ENCODE results near the gene IYD. TPM values are rescaled to one million over a fixed set of nuclear protein-coding genes. Genes with fewer than 3 reads are reported as not detected.

IYD gene
- polyA plus RNA-seq, 1 donor (not counting 4 experiments of a cell fraction or from before 2014, with no cell fraction given), result not detected

DNA sequence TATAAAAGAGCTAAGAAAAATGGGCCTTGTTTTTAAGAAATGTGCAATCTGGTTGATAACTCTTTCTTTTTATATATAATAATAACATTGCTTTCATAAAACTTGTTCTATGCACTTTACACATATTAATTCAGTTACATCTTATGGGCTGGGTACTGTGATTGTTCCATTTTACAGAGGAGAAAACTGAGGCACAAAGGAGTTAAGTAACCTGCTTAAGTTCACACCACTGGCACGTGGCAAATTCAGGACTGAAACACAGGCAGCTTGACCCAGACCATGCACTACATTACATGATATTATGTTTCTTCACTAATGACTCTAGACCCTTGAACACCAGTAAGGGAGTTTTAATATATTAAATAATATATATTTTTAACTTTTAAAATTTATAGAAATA is 15.4 kb upstream of the IYD start:
- H4K20me1 ChIP-seq (ENCODE audit: control insufficient read depth, extremely low read depth, insufficient read depth, low read length), result no peaks in the 10 kb centered on the region
- H3K9ac ChIP-seq (ENCODE audit: control insufficient read depth, extremely low read depth, insufficient read depth, low read length), result no peak overlapping the region
- H3K4me1 ChIP-seq (ENCODE audit: control insufficient read depth, extremely low read depth, insufficient read depth, low read length), result no peaks in the 10 kb centered on the region
- DNase-seq (ENCODE audit: low read depth, low spot score) (no peak), FAIRE-seq (no peak)
- H3K9me3 ChIP-seq (ENCODE audit: control insufficient read depth, low read depth, low read length), result no peaks in the 10 kb centered on the region
- dilution Hi-C loops (cut with MboI; ENCODE audit: extremely low pct_ligation_motif_present, low sequenced_read_pairs), result no loop called here
- H3K4me3 ChIP-seq (ENCODE audit: control insufficient read depth in 2 of 3, extremely low read depth in 1 of 3, insufficient read depth in 2 of 3, low read depth in 1 of 3, low read length in 3 of 3), result no peak overlapping the region
- no peak overlapping the region for H3K27ac ChIP-seq (ENCODE audit: control insufficient read depth, insufficient read depth, low read length)
- no peaks in the 10 kb centered on the region for H3K9me1 ChIP-seq (ENCODE audit: control insufficient read depth, extremely low read depth, insufficient read depth, low read length)
- H3K27me3 ChIP-seq (ENCODE audit: control insufficient read depth, extremely low read depth, insufficient read depth, low read length), result no peaks in the 10 kb centered on the region
- TF ChIP-seq, protein P1, sequence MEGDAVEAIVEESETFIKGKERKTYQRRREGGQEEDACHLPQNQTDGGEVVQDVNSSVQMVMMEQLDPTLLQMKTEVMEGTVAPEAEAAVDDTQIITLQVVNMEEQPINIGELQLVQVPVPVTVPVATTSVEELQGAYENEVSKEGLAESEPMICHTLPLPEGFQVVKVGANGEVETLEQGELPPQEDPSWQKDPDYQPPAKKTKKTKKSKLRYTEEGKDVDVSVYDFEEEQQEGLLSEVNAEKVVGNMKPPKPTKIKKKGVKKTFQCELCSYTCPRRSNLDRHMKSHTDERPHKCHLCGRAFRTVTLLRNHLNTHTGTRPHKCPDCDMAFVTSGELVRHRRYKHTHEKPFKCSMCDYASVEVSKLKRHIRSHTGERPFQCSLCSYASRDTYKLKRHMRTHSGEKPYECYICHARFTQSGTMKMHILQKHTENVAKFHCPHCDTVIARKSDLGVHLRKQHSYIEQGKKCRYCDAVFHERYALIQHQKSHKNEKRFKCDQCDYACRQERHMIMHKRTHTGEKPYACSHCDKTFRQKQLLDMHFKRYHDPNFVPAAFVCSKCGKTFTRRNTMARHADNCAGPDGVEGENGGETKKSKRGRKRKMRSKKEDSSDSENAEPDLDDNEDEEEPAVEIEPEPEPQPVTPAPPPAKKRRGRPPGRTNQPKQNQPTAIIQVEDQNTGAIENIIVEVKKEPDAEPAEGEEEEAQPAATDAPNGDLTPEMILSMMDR (optimal IDR thresholded peaks at IDR 0.05 in 1 of 3, IDR thresholded peaks at IDR 0.05 in 1 of 3, conservative IDR thresholded peaks at IDR 0.05 in 1 of 3; ENCODE audit: extremely low read depth in 1 of 3, insufficient read depth in 2 of 3, low read length in 3 of 3), result no peak
- TF ChIP-seq EZH2 (IDR thresholded peaks at IDR 0.05; ENCODE audit: low read length), result no peak
- H3K36me3 ChIP-seq (ENCODE audit: control insufficient read depth in 2 of 2, extremely low read depth in 1 of 2, insufficient read depth in 2 of 2, low read length in 2 of 2), result no peaks in the 10 kb centered on the region
- H3K4me2 ChIP-seq (ENCODE audit: control insufficient read depth, extremely low read depth, insufficient read depth, low read depth, low read length), result no peak overlapping the region
- no peak overlapping the region for H2AFZ ChIP-seq (ENCODE audit: control insufficient read depth, low read length)
- H3K79me2 ChIP-seq (ENCODE audit: control insufficient read depth, insufficient read depth, low read length), result no peaks in the 10 kb centered on the region

DNA sequence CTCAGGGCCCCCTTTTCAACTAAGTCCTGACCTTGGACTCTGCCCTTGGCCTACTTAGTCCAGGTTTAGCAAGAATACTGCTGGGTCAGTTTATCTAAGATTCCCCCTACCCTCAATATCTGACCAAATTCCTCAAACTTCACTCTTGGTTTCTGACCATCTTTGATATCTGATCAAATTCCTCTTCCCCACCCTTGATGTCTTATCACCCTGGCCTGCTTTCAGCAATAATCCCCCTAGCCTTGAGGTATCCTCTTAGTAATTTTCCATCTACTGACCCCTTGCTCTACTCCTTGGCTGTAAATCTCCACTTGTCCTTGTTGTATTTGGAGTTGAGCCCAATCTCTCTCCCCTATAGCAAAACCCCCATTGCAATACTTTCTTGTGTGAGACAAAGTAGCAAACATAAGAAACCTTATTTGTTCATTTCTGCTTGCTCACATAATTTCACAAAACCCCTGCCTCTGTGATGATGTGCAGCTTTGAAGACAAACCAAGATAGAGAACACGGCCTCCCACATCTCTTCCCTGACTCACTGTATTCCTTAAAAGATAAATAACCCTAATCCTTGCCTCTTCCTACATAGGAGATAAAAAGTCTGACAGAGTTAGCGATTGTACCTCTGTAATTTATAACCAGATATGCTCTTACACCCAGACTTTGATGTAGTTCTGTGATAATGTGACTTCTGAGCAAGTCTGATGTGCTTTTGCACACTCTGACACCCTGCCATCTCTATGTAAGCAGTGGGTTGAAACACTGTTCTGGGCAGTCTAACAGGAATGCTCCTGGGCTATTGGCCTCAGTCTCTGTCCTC is 13.8 kb upstream of the IYD start:
- no peaks in the 10 kb centered on the region for H3K4me1 ChIP-seq (ENCODE audit: control insufficient read depth, extremely low read depth, insufficient read depth, low read length)
- no peaks in the 10 kb centered on the region for H3K9me3 ChIP-seq (ENCODE audit: control insufficient read depth, low read depth, low read length)
- H3K27me3 ChIP-seq (ENCODE audit: control insufficient read depth, extremely low read depth, insufficient read depth, low read length), result no peaks in the 10 kb centered on the region
- dilution Hi-C loops (cut with MboI; ENCODE audit: extremely low pct_ligation_motif_present, low sequenced_read_pairs), result no loop called here
- H4K20me1 ChIP-seq (ENCODE audit: control insufficient read depth, extremely low read depth, insufficient read depth, low read length), result no peaks in the 10 kb centered on the region
- H3K36me3 ChIP-seq (ENCODE audit: control insufficient read depth in 2 of 2, extremely low read depth in 1 of 2, insufficient read depth in 2 of 2, low read length in 2 of 2), result no peaks in the 10 kb centered on the region
- no peak overlapping the region for H3K4me2 ChIP-seq (ENCODE audit: control insufficient read depth, extremely low read depth, insufficient read depth, low read depth, low read length)
- no peak for TF ChIP-seq EZH2 (IDR thresholded peaks at IDR 0.05; ENCODE audit: low read length)
- TF ChIP-seq, protein P1 (optimal IDR thresholded peaks at IDR 0.05 in 1 of 3, IDR thresholded peaks at IDR 0.05 in 1 of 3, conservative IDR thresholded peaks at IDR 0.05 in 1 of 3; ENCODE audit: extremely low read depth in 1 of 3, insufficient read depth in 2 of 3, low read length in 3 of 3), result no peak
- H2AFZ ChIP-seq (ENCODE audit: control insufficient read depth, low read length), result no peak overlapping the region
- H3K4me3 ChIP-seq (ENCODE audit: control insufficient read depth in 2 of 3, extremely low read depth in 1 of 3, insufficient read depth in 2 of 3, low read depth in 1 of 3, low read length in 3 of 3), result no peak overlapping the region
- DNase-seq (ENCODE audit: low read depth, low spot score), result no peak
- H3K27ac ChIP-seq (ENCODE audit: control insufficient read depth, insufficient read depth, low read length), result no peak overlapping the region
- FAIRE-seq, result no peak
- H3K79me2 ChIP-seq (ENCODE audit: control insufficient read depth, insufficient read depth, low read length), result no peaks in the 10 kb centered on the region
- H3K9ac ChIP-seq (ENCODE audit: control insufficient read depth, extremely low read depth, insufficient read depth, low read length), result no peak overlapping the region
- H3K9me1 ChIP-seq (ENCODE audit: control insufficient read depth, extremely low read depth, insufficient read depth, low read length), result no peaks in the 10 kb centered on the region
